HG02852 (cell line): ENCODE measurements around the gene RASGRP4.
"Not testable (repeated sequence)": the region's sequence is repeated elsewhere in the genome, so short reads cannot be mapped to it uniquely, and the experiment has no call there.

Source experiments
- ATAC-seq: cut with Tn5 transposase; IDR thresholded peaks from one replicate; pipeline ENCODE4 v1.9.1; 2021; ENCODE audit warnings: mild to moderate bottlenecking, moderate library complexity; ENCODE audit not compliant: unreplicated experiment

Gene RASGRP4

GRCh38 chr19:38448225-38448624 is 22.2 kb upstream of the RASGRP4 start:
- ATAC-seq, result no peak

GRCh38 chr19:38445362-38445761 is 19.3 kb upstream of the RASGRP4 start:
- ATAC-seq, result no peak

DNA sequence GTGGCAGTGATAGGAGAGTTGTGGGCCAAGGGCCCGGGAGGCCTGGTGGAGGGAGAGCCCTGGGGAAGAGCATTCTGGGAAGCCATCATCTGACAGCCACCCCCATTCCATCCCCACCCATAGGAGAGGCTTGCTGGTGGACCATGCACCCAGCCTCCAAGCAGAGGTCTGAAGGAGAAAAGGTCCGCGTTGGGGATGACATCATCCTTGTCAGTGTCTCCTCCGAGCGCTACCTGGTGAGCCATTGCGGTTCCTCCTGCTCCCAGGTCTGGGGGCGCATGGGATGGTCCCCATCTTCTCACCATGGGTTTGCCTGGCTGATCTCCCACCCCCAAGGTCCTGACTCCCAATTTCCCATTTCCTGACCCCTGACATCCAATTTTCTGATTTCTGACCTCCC is 18.0 kb upstream of the RASGRP4 start:
- no peak for ATAC-seq

- no peak for ATAC-seq
These were observed 17.5 kb upstream of the RASGRP4 start for GRCh38 chr19:38443458-38443999.

DNA sequence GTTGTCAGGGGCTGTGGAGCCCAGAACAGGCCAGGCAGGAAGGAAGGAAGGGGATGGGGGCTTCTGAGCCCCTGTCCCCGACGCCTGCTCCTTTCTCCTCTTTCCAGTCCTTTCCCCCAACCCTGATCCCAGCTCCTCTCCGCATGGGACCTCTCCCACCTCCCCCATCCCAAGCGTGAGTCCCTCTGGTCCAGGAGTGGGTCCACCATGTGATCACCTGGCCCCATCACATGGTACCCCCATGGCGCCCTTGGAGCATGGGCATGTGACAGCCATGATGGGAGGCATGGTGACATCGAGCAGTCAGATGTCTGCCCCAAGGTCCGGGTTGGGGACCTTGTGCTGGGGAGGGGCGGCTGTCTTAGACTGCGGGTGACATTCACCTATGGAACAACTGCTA is 16.7 kb upstream of the RASGRP4 start:
- ATAC-seq, result no peak

GRCh38 chr19:38441657-38442348 is 15.8 kb upstream of the RASGRP4 start:
- ATAC-seq, result no peak

DNA sequence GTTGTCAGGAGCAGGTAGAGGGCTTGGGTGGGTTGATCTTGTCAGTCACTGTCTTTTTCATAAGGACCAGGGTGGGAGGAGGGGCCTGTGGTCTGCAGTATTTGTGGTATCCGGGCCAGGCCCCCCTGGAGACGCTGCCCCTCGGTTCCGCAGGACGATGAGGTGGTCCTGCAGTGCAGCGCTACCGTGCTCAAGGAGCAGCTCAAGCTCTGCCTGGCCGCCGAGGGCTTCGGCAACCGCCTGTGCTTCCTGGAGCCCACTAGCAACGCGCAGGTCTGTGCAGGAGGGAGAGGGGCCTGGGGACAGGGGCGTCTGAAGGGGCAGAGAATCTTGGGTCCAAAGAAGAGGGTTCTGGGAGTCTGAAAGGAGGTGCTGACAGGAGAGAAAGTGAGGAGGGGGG is 14.6 kb upstream of the RASGRP4 start:
- no peak for ATAC-seq

DNA sequence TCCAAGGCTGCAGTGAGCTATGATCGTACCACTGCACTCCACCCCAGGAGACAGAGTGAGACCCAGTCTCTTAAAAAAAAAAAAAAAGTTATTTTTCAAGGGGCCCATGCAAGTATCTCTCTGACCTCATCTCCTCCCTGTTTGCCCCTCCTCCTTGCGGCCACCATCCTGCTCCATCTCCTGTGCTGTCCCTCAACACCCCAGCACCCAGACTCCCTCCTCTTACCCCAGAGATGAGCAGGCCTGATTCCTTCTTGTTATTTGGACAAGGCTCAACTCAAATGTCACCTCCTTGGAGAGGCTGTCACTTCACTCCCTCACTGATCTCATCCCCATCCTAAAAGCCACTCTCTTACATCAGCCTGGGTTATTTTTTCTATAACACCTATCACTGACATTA is 11.9 kb upstream of the RASGRP4 start:
- ATAC-seq, result no peak

DNA sequence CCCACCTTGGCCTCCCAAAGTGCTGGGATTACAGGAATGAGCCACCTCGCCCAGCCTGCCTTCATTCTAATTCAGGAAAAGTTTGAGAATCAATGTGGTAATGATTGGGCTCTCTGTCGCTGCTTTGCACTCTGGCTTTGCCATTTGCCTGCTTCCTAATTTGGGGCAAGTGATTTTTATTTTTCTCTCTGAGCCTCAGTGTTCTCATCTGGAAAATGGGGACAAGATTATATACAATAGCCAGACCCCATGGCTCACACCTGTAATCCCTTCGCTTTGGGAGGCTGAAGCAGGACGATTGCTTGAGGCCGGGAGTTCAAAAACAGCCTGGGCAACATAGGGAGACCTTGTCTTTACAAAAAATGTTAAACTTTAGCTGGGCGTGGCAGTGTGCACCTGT is 11.3 kb upstream of the RASGRP4 start:
- ATAC-seq, result no peak

DNA sequence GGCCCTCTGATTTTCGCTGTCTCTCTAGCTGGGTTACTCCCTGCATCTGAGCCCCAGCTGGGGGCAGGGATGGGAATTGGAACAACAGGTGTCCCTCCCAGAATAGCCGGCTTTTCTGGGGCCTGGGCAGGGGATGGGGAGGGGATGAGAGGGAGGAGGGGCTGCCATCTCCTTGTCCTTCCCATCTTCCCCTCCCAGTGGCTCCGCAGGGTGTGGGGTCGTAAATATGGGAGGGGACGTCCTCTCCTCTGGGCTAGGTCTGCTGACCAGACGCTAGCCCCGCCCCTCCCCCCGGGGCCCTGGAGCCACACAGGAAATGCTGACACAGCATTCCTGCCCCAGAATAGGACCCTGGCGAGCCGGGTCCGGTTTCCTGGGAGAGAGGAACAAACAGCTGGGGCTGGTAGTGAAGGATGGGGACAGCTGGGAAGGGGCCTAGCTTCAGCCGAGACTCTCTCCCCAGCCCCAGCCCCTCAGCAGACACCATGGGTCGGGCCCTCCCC is 8.6 kb upstream of the RASGRP4 start:
- ATAC-seq, result no peak

- no peak for ATAC-seq
These were observed 7.3 kb upstream of the RASGRP4 start, which contains the start of gene RYR1 for GRCh38 chr19:38433268-38433733. RYR1 (plus strand) TSS chr19:38433691; CDS start chr19:38433830, 139 bp downstream.

DNA sequence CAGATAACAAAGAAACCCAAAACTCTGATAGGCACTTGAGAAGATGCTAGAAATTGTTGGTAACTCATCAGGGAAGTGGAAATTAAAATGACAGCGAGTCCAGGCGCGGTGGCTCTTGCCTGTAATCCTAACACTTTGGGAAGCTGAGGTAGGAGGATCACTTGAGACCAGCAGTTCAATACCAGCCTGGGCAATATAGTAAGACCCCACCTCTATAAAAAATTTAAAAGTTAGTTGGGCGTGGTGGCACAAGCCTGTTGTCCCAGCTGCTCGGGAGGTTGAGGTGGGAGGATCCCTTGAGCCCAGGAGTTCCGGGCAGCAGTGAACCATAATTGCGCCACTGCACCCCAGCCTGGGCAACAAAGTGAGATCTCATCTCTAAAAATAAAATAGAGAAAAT is 4.9 kb upstream of the RASGRP4 start:
- no peak for ATAC-seq

DNA sequence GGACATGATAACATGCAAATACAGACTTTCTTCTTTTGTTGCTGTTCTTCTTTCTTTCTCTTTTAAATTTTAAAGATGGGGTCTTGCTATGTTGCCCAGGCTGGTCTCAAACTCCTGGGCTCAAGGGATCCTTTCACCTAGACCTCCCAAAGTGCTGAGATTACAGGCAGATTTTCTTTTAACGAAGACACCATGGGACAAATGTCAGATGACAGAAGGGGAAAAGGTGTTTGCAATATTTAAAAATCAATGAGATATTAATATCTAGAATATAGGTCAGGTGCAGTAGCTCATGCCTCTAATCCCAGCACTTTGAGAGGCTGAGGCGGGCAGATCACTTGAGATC is 3.8 kb upstream of the RASGRP4 start:
- no peak for ATAC-seq

- no peak for ATAC-seq
These were observed 3.2 kb upstream of the RASGRP4 start for GRCh38 chr19:38429055-38429810.

GRCh38 chr19:38427035-38427677 is 1.1 kb upstream of the RASGRP4 start:
- ATAC-seq, result not testable (repeated sequence)

- no peak for ATAC-seq
These were observed 703 bp downstream of the RASGRP4 start for GRCh38 chr19:38425222-38425809.

DNA sequence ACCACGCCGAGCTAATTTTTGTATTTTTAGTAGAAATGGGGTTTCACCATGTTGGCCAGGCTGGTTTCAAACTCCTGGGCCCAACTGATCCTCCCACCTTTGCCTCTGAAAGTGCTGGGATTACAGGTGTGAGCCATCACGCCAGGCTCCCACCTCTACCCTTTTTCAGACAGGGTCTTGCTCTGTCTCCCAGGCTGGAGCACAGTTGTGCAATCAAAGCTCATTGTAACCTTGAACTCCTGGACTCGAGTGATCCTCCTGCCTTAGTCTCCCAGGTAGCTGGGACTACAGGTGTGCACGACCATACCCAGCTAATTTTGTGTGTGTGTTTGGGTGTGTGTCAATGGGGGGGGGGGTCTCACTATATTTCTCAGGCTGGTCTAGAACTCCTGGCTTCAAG is 1.7 kb downstream of the RASGRP4 start:
- ATAC-seq, result no peak

DNA sequence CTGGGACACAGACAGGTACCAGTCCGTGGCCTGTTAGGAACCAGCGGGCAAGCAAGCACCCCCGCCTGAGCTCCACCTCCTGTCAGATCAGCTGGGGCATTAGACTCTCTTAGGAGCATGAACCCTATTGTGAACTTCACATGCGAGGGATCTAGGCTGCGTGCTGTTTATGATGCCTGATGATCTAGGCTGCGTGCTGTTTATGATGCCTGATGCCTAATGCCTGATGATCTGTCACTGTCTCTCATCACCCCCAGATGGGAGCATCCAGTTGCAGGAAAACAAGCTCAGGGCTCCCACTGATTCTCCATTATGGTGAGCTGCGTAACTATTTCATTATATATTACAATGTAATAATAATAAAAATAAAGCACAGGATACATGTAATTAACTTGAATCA is 3.6 kb downstream of the RASGRP4 start:
- ATAC-seq, result no peak

GRCh38 chr19:38421856-38422255 is 4.2 kb downstream of the RASGRP4 start:
- ATAC-seq, result no peak

DNA sequence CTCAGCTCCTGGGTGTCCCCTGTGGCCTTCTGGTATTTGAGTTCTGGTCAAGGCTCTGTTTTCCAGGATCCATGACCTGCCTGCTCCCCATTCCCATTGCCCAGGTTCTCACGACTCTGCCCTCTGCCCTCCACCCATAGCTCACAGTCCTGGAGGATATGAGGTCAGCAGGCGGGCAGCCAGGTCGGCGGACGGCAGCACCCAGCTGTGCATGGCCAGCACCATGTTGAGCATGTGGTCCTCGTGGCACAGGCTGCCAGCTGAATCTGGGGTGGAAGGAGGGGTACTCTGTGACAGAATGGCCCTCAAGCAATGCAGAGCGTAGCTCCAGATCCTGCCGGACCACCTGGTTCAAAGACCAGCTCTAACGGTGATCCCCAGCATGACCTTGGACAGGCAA is 5.1 kb downstream of the RASGRP4 start:
- ATAC-seq, result no peak
